Osteocyte (in vitro differentiated cells): Measurements from ENCODE around the gene NFX1. TPM values are rescaled to one million over a fixed set of nuclear protein-coding genes. Genes with fewer than 3 reads are reported as not detected.
A peak's percentile ranks its signal among the peaks of the same experiment; 100 is the strongest.
"Not testable (repeated sequence)": the region's sequence is repeated elsewhere in the genome, so short reads cannot be mapped to it uniquely, and the experiment has no call there.

Experiments used
- DNase-seq: peaks from one replicate; pipeline ENCODE4 v3.0.0; 2021; ENCODE audit warnings: mixed read lengths; ENCODE audit not compliant: unreplicated experiment; ENCODE audit errors: extremely low spot score
- H3K27ac Mint-ChIP-seq: one replicate; pipeline ENCODE4 v1.8.0; 2021; ENCODE audit warnings: mild to moderate bottlenecking, mixed read lengths; ENCODE audit not compliant: unreplicated experiment
- H3K27me3 Mint-ChIP-seq: one replicate; pipeline ENCODE4 v1.8.0; 2021; ENCODE audit warnings: mixed read lengths; ENCODE audit not compliant: unreplicated experiment
- H3K36me3 Mint-ChIP-seq: one replicate; pipeline ENCODE4 v1.8.0; 2021; ENCODE audit warnings: mixed read lengths; ENCODE audit not compliant: unreplicated experiment
- H3K4me1 Mint-ChIP-seq: one replicate; pipeline ENCODE4 v1.8.0; 2021; ENCODE audit warnings: mixed read lengths; ENCODE audit not compliant: unreplicated experiment
- H3K4me3 Mint-ChIP-seq: one replicate; pipeline ENCODE4 v1.8.0; 2021; ENCODE audit warnings: mild to moderate bottlenecking, moderate library complexity, mixed read lengths; ENCODE audit not compliant: unreplicated experiment
- H3K9me3 Mint-ChIP-seq: one replicate; pipeline ENCODE4 v1.8.0; 2021; ENCODE audit warnings: mixed read lengths; ENCODE audit not compliant: unreplicated experiment
- CTCF ChIP-seq: fragments of 200-600 bp; sonication (generic); IDR thresholded peaks from 2 replicates; pipeline ENCODE4 v1.5.0; 2021; ENCODE audit warnings: antibody characterized with exemption, mild to moderate bottlenecking, moderate library complexity
- total RNA-seq: library from RNA; stranded (reverse); gene quantifications from 2 replicates; pipeline ENCODE4 v1.2.1, GENCODE V29; 2021

Gene NFX1
- total RNA-seq, 1 donor from 2014 or later: 36.1 TPM

GRCh38 chr9:33349743-33350142 is 59.4 kb downstream of the NFX1 start:
- TF ChIP-seq CTCF: no peak
- no peak for DNase-seq
- no peaks in the 10 kb centered on the region for H3K27me3 Mint-ChIP-seq
- peaks cover 2% of the 10 kb centered on the region for H3K4me1 Mint-ChIP-seq
- H3K27ac Mint-ChIP-seq: peak overlapping the region; percentile 29
- no peak overlapping the region for H3K4me3 Mint-ChIP-seq
- peaks cover 4% of the 10 kb centered on the region for H3K9me3 Mint-ChIP-seq
- peaks cover 46% of the 10 kb centered on the region for H3K36me3 Mint-ChIP-seq

GRCh38 chr9:33350310-33350709 is 60.0 kb downstream of the NFX1 start:
- Mint-ChIP-seq H3K27ac (peak overlapping the region; percentile 29), H3K4me3 (no peak overlapping the region), H3K27me3 (no peaks in the 10 kb centered on the region)

GRCh38 chr9:33351547-33351946 is 61.2 kb downstream of the NFX1 start:
- Mint-ChIP-seq H3K36me3 (peaks cover 49% of the 10 kb centered on the region), H3K4me1 (peaks cover 2% of the 10 kb centered on the region), H3K27me3 (no peaks in the 10 kb centered on the region), H3K27ac (peak overlapping the region; percentile 23), H3K4me3 (no peak overlapping the region), H3K9me3 (peaks cover 4% of the 10 kb centered on the region)
- no peak for TF ChIP-seq CTCF
- no peak for DNase-seq

More at GRCh38 chr9:33350310-33350709, 60.0 kb downstream of the NFX1 start:
- Mint-ChIP-seq H3K4me1 (peaks cover 2% of the 10 kb centered on the region), H3K9me3 (peaks cover 4% of the 10 kb centered on the region), H3K36me3 (peaks cover 51% of the 10 kb centered on the region)
- no peak for DNase-seq
- TF ChIP-seq CTCF: no peak

- no peaks in the 10 kb centered on the region for H3K9me3 Mint-ChIP-seq
- no peak overlapping the region for H3K27ac Mint-ChIP-seq
- H3K27me3 Mint-ChIP-seq: no peaks in the 10 kb centered on the region
- DNase-seq: no peak
- H3K4me1 Mint-ChIP-seq: peaks cover 2% of the 10 kb centered on the region
- TF ChIP-seq CTCF: no peak
- no peak overlapping the region for H3K4me3 Mint-ChIP-seq
- peaks cover 34% of the 10 kb centered on the region for H3K36me3 Mint-ChIP-seq
These were observed 64.4 kb downstream of the NFX1 start for GRCh38 chr9:33354651-33355211.

GRCh38 chr9:33355933-33356332 is 65.6 kb downstream of the NFX1 start:
- DNase-seq: no peak
- H3K4me3 Mint-ChIP-seq: no peak overlapping the region

GRCh38 chr9:33358641-33359040 is 68.3 kb downstream of the NFX1 start:
- H3K36me3 Mint-ChIP-seq: peaks cover 36% of the 10 kb centered on the region
- not testable (repeated sequence) for H3K4me1 Mint-ChIP-seq, H3K9me3 Mint-ChIP-seq, H3K4me3 Mint-ChIP-seq, H3K27ac Mint-ChIP-seq, H3K27me3 Mint-ChIP-seq, DNase-seq

More at GRCh38 chr9:33355933-33356332, 65.6 kb downstream of the NFX1 start:
- Mint-ChIP-seq H3K9me3 (no peaks in the 10 kb centered on the region), H3K27me3 (no peaks in the 10 kb centered on the region), H3K27ac (no peak overlapping the region), H3K4me1 (no peaks in the 10 kb centered on the region), H3K36me3 (peaks cover 34% of the 10 kb centered on the region)
- no peak for TF ChIP-seq CTCF
